Kidney (tissue), 14 donors: Measurements from ENCODE around the gene ATP10B. TPM values are rescaled to one million over a fixed set of nuclear protein-coding genes. Genes with fewer than 3 reads are reported as not detected.

Experiments used
- DNase-seq, 5 donors: peaks; one replicate each; pipeline ENCODE4 v3.0.0-alpha.2; 2013 to 2020
- FAIRE-seq: peaks from 2 replicates; lab custom pipeline; 2012; peaks lifted over from hg19 to GRCh38; lab: Jason Lieb, UNC
- H3K27ac ChIP-seq, 2 donors: one replicate each; pipeline ENCODE4 v1.7.0; 2013; ENCODE audit warnings: low read depth in 2 of 2, low read length in 2 of 2, inconsistent platforms in 1 of 2
- H3K27me3 ChIP-seq: one replicate; pipeline ENCODE4 v1.7.1; 2013; ENCODE audit warnings: low read length, inconsistent platforms; ENCODE audit not compliant: control insufficient read depth, insufficient read depth
- H3K36me3 ChIP-seq, 3 donors: one replicate each; pipeline versions ENCODE4 v1.7.0 to v1.7.1; 2013; ENCODE audit warnings: low read length in 3 of 3, control low read depth in 1 of 3, inconsistent platforms in 1 of 3; ENCODE audit not compliant: insufficient read depth in 3 of 3, control insufficient read depth in 2 of 3
- H3K4me1 ChIP-seq, 3 donors: one replicate each; pipeline versions ENCODE4 v1.7.0 to v1.7.1; 2013; ENCODE audit warnings: low read length in 3 of 3, inconsistent platforms in 1 of 3, low read depth in 1 of 3; ENCODE audit not compliant: control insufficient read depth in 2 of 3, insufficient read depth in 2 of 3
- H3K4me3 ChIP-seq, 3 donors: one replicate each; pipeline versions ENCODE4 v1.7.0 to v1.8.1; 2013; ENCODE audit warnings: low read length in 3 of 3, control low read depth in 1 of 3, inconsistent platforms in 1 of 3
- H3K9ac ChIP-seq, 3 donors: one replicate each; pipeline versions ENCODE4 v1.7.0 to v1.7.1; 2013; ENCODE audit warnings: low read length in 3 of 3, control low read depth in 1 of 3, inconsistent platforms in 1 of 3
- H3K9me3 ChIP-seq, 3 donors: one replicate each; pipeline versions ENCODE4 v1.7.0 to v1.7.1; 2013; ENCODE audit warnings: low read length in 3 of 3, control low read depth in 1 of 3, inconsistent platforms in 1 of 3; ENCODE audit not compliant: control insufficient read depth in 2 of 3, insufficient read depth in 1 of 3
- CTCF ChIP-seq: IDR thresholded peaks from 3 replicates; pipeline ENCODE4 v1.5.1; 2012; ENCODE audit warnings: mild to moderate bottlenecking, moderate library complexity, borderline replicate concordance; ENCODE audit not compliant: insufficient read depth; ENCODE audit errors: extremely low read depth
- intact Hi-C: fragments of 100-400 bp; cut with DNase I; formaldehyde crosslinking; loops from one replicate; pipeline ENCODE4 v1.11.1; 2022
- polyA plus RNA-seq: library from polyadenylated mRNA; stranded (reverse); fragments of 350-450 nt; fragmentation: Illumina TruSeq; extraction: RNeasy Lipid Tissue Mini Kit (QIAGEN cat#74804); gene quantifications from one replicate; pipeline ENCODE4 v1.2.3, GENCODE V29; 2014; ENCODE audit warnings: low read depth, low replicate concordance; ENCODE audit not compliant: insufficient read depth
- total RNA-seq: library from RNA; stranded (reverse); fragmentation: NEBNext Ultra II Directional; extraction: Animal tissue kit (Norgen Biotek cat#: 25700); gene quantifications from one replicate; pipeline ENCODE4 v1.2.1, GENCODE V29; 2021
- donor health status: control.
- donor health status: control.
- donor health status: control.
- donor health status: control.
- donor health status: control.
- donor health status: DM: yes; HTN: yes; CAD: no.
- donor health status: Normal renal cell carcinoma (clear cell type).

Gene ATP10B
- total and polyA plus RNA-seq, 2 donors from 2014 or later = 1.4 TPM; not detected in 1

DNA sequence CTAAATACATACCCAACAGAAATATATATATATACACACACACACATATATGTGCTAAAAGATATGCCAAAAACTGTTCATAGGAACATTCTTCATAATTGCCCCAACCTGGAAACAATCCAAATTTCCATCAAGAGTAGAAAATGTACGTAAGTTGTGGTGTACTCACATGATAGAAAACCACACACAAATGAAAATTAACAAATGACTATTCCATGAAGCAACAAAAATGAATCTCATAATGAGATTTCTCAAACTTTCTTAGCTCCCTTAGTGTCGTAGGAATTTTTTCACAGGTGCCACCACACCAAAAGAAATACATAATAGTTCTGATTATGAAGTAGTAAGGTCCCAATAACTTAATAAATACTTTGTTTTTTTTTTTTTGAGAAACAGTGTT lies 7.8 kb downstream of the ATP10B start:
- H3K27me3 ChIP-seq = no peaks in the 10 kb centered on the region
- DNase-seq (no peak), FAIRE-seq (no peak)
- H3K9ac ChIP-seq = no peak overlapping the region
- TF ChIP-seq CTCF = no peak
- no peaks in the 10 kb centered on the region for H3K4me1 ChIP-seq
- intact Hi-C loops = no loop called here
- H3K27ac ChIP-seq = no peak overlapping the region
- H3K9me3 ChIP-seq = no peaks in the 10 kb centered on the region
- H3K4me3 ChIP-seq = no peak overlapping the region
- no peaks in the 10 kb centered on the region for H3K36me3 ChIP-seq

- TF ChIP-seq CTCF = no peak
- FAIRE-seq = no peak
- Histone ChIP-seq H3K4me1 (no peaks in the 10 kb centered on the region), H3K36me3 (no peaks in the 10 kb centered on the region), H3K27me3 (no peaks in the 10 kb centered on the region), H3K9ac (no peak overlapping the region), H3K4me3 (no peak overlapping the region), H3K9me3 (no peaks in the 10 kb centered on the region), H3K27ac (no peak overlapping the region)
- intact Hi-C loops = no loop called here
- DNase-seq = peak in 1 of 5 donors; percentile 0
Measured at GRCh38 chr5:160843240-160843639, 8.8 kb downstream of the ATP10B start.

- Histone ChIP-seq H3K36me3 (no peaks in the 10 kb centered on the region), H3K9me3 (no peaks in the 10 kb centered on the region), H3K4me1 (no peaks in the 10 kb centered on the region), H3K4me3 (no peak overlapping the region), H3K9ac (no peak overlapping the region), H3K27me3 (no peaks in the 10 kb centered on the region), H3K27ac (no peak overlapping the region)
- FAIRE-seq (no peak), DNase-seq (no peak)
- no peak for TF ChIP-seq CTCF
- intact Hi-C loops = no loop called here
Measured at GRCh38 chr5:160837749-160838593, 14.0 kb downstream of the ATP10B start.

GRCh38 chr5:160837211-160837610 lies 14.8 kb downstream of the ATP10B start:
- no peak overlapping the region for H3K4me3 ChIP-seq
- no peak for TF ChIP-seq CTCF
- H3K27me3 ChIP-seq = no peaks in the 10 kb centered on the region
- intact Hi-C loops = no loop called here
- no peak overlapping the region for H3K9ac ChIP-seq
- H3K36me3 ChIP-seq = no peaks in the 10 kb centered on the region
- H3K9me3 ChIP-seq = no peaks in the 10 kb centered on the region
- no peaks in the 10 kb centered on the region for H3K4me1 ChIP-seq
- DNase-seq (no peak), FAIRE-seq (no peak)
- no peak overlapping the region for H3K27ac ChIP-seq
